Activated T-cell treated with anti-CD3 and anti-CD28 coated beads for 1 hour (primary cell): ENCODE measurements around the gene ADCY1.
"Not testable (repeated sequence)": the region's sequence is repeated elsewhere in the genome, so short reads cannot be mapped to it uniquely, and the experiment has no call there.

Experiments
- DNase-seq: peaks from one replicate; pipeline ENCODE4 v3.0.0-alpha.2; 2020; ENCODE audit warnings: low read depth

Gene ADCY1

DNA sequence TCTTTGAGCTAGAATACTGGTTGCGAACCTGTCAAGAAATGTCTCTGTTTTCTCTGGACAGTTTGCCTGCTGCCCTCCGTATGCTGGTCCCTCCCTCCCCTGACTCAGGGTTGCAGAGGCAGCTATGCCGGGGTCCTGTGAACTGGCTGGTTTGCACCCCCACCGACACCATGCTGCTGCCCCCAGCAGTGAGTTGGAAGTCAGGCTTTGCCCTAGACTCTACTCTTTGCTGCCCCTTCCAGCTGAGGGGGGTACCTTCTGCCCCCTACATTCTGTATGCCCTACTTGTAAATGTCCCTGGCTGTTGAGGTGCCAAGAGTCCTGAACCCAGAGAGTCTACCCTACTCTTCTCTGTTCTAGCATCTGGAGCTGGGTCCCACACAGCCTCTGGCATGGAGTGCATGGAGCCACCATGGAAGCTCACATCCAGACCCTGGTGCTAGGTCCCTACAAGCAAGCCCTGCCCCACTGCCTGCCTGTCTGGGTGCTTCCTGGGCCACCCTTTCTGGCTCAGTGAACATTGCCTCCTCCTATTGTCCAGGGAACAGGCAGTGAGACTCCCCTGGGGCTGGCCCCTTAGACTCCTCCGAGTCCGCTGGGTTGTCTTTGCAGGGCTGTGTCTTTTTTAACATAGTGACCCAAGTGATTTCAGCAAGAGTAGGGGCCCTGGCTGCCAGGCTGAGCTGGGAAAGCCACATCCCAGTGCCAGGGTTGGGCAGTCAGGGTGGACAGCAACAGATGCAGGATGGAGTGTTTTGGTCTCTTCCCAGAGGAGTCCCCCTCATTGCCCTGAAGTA is 138.9 kb downstream of the ADCY1 start:
- DNase-seq, result no peak

DNA sequence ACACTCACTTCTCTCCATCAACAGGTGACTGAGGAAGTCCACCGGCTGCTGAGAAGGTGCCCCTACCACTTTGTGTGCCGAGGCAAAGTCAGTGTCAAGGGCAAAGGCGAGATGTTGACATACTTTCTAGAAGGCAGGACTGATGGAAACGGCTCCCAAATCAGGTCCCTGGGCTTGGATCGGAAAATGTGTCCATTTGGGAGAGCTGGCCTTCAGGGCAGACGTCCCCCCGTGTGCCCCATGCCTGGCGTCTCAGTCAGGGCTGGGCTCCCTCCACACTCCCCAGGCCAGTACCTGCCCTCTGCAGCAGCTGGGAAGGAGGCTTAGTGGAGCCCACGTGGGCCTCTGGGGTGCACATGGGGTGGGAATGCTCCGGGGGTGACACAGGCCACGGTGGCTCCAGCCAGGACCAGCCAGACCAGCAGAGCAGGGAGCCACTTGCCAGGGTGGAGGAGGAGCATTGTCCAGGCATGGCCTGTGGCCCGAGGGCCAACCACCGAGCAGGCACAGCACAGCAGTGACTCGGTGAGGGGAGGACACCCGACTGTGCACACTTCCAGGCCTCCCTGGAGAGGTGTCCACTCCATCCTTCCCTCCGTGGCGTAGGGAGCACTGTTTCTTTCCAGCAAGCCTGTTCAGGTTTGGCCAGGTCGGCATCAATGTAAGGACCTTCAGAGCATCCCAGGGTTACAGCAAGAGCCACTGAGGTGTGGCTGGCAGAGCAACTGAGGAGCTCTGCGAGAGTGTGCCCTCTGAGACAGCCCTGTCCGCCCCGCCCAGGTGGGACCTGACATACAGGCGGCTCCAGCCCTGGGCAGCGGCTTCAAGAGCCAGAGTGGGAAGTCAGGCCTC is 139.7 kb downstream of the ADCY1 start:
- no peak for DNase-seq

DNA sequence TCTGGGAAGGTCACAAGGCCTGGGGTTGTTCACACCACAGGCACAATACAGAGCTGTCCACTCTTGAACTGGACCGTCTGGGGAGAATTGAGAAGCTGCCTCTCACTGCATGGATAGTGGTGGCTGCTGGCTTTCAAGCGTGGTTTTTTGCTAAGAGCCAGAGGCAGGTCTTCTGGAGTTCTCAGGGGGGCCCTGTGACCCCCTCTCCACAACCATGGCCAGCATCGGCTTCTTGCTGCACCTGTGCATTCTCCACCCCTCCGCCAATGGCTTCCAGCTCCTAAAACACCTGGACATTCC is 140.3 kb downstream of the ADCY1 start:
- DNase-seq, result no peak

DNA sequence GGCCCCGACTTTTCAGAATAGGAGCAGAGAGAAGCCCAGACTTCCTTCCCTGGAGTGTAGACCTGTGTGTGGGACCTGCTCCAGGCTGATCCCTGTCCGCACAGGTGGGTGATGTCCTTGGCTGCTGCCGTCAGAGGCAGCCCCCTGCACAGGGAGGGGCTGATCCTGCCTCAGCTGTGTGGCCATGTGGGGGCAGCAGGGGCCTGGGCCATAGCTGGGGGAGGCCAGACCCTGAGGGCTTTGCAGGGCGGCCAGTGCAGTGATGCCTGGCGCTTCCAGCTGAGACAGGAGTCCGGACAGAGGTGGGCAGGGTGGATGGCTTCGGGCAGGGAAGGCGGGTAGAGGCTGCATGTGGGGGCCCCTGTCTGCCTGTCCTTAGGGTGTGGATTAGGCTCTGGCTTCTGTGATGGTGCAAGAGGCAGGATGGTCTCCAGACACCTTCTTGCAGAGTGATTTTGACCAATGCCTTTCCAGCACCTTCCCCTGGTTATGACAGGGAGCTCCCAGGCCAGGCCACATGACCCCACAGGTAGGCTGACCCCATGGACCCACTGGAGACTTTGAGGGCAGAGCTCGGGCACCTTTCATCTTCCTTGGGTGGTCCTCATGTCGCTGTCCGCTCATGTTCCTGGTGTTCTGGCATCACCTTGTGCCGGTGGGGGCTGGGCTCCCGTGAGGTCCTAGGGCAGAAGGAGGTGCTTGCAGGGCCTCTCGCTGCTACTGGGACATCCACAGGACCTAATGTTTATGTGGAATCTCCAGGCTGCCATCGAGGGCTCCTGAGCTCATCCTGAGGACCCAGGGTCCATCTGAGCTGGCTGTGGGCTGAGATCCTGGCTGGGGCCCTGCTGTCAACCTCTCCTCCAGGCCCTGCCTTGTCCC is 141.5 kb downstream of the ADCY1 start:
- DNase-seq, result no peak

DNA sequence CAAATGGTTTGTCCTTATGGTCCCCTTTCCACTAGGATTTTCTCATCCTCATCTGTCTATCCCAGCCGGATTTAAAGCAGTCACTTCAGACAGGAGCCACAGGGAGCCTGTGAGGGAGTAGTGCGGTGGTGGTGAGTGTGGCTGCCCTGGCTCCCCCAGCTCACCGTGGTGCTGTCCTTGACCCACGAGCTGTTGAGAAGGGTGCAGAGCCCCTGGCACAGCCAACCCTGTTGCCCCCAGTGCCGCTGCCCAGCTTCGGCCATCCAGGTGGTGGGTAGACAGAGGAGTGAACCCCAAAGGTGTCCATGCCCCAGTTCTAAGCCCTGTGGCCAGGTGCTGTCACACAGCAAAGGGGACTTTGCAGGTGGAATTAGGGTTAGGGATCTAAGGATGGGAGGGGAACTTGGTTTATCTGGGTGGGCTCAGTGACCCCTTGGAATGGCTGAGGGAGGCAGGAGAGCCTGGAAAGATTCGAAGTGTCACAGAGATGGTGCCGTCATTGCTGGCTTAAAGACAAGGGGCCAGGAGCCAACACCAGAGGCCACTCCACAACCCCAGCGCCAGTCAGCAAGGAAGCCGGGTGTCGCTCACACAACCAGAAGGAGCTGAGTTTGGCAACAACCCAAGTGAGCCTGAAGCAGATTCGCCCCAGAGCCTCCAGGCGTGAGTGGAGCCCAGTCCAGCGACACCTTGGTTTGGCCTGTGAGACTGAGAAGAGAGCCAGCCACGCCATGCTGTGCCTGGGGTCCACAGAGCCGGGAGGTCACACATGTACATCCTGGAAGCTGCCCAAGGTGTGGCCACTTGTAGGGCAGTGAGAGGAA is 142.4 kb downstream of the ADCY1 start:
- no peak for DNase-seq

DNA sequence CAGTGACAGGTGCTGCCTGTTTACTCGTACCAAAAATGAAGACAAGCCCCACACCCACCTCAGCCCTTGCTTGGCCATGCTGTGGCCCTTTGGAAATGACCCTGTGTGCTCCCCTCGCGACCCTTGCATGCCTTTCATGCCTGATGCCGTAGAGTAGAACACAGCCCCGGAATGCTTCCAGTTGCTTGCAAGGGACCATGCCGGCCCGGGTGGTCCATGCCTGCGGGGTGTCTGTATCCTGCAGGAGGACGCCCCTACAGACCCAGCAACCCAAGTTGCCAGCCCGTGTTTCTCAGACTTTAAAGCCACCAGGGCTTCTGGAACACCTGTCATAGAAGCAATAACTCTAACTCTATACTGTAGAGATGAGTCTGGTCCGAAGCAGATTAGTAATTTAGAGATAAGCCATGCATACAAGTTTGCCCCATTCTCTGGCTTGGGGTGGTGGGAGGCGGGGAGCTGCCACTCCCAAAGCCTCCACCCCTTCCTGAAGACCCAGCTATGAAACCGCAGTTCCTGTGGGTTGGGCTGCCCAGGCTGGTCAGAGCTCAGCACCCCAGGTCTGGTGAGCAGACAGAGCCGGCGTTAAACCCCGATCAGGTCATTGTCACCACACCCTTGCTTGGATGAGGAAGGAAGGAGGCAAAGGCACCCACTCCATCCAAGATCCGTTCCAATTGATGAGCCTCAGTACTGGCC is 143.5 kb downstream of the ADCY1 start:
- DNase-seq, result no peak

DNA sequence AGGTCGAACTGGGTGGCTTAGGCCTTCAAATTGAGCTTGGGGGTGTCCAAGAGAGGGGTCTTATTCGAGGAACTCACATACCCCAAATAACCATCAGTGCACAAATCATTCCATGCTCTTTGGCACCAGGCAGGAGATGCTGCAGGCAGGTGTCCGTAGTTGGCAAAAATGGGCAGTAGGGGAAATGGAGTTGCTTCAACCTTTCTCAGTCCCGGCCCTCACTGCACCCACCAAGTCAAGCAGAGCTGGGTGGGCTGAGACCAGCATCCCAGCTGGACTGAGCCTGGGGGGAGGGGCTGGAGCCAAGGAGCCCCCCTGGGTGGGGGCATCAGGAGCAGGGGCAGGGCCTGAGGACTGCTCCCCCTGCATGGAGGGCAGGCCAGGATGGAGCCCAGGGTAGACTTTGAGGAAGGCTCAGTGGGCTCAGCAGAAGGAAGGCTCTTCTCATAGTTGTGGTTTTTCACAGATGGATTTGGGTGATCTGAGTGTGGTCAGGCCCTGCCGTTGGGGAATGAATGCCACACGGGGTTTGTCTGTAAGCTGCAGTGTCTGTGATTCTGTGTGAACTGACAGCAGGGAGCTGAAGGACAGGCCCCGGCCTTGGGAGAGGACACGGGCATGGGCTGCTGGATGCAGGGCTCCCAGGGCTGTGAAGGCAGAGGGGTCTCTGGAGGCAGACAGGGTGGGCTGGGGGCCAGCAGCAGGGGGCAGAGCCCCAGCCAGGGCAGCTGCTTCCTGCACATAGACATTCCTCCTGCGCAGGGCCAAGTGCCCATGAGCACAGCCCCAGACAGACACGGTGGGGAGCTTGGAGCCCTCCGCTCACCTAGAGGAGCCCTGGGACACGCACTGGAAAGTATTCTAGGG is 144.5 kb downstream of the ADCY1 start:
- no peak for DNase-seq

DNA sequence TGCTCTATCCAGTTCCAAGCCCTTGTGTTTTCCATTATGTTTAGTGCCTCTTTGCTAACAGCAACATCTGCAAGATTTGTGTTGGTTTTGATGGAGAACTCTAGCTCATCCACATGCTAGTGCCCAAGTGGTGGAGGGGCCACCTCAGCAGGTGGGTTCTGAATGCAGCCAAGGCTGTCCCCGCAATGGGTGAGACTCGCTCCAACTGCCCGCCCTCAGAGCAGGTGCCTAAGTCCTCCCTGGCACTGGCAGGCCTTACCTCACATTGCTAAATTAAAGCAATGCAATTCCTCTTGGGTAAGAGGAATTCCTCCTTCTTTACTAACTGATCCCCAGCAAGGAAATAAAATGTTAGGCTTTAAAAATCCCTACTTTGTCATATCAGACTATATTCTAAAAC is 146.8 kb downstream of the ADCY1 start:
- DNase-seq, result no peak

DNA sequence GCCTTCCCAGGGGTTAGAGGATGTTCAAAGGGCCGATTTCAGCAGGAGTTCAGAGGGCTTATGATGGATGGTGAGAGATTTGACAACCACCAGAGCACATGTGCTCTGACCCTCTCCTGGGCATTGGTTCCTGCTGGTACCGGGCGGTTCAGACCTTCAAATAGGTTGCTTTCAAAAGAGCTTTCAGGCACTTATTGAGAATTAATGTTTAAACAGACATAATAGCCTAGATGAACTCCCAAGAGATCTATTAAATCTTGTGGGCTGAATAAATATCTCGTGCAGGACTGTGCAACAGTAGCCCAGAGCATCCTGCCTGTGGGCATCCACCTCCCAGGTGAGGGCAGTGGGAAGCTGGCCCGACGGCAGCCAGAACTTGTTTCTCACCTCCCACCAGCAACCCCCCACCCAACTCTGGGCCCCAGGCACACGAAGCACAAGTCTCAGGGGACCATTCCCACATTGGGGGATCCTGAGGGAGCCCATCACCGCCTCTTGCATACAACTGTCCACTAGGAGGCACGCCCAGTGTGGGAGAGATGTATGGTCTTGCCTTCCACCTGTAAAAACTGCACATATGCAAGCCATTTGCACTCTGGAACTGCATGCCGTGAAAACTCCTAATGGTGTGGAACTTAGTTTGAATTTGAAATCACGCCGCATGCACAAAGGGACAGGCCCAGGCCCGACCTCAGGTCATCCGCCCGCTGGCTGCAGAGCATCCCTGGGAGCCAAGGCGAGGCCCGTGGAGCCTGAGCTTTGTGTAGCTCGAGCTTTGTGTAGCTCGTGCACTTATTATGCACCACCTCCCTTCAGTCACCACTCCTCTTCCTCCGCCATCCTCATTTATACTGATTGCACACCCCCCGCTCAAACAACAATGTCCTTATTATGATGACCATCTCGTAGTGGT is 147.8 kb downstream of the ADCY1 start:
- DNase-seq, result no peak

DNA sequence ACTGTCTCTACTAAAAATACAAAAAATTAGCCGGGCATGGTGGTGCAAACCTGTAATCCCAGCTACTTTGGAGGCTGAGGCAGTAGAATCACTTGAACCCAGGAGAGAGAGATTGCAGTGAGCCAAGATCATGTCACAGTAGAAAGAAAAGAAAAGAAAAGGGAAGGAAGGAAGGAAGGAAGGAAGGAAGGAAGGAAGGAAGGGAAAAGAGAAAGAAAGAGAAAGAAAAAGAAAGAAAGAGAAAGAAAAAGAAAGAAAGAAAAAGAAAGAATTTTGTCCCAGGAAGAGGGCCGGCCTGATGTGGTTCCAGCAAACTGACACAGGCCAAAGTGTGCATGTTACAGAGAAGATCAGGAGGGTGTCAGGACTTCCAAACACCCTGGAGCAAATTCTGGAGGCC is 151.1 kb downstream of the ADCY1 start:
- DNase-seq, result not testable (repeated sequence)

DNA sequence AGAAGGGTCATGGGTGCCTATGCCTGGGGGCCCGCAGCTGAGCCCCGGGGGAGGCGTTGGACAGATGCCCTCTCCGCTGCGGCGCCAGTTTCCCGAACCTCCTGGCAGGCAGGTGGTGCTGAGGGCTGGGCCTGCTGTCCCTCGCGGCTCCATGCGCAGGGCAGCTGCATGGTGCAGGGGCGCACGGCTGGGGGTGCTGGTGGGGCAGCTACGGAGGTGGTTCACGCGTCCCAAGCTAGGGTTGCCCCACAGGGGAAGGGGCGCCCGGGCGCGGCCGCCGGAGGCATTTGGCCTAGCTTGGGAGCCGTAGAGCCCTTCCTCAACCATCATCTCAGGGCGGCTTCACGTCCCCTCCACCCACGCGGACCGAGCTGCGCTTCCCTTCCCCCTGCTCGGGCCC is 152.7 kb downstream of the ADCY1 start:
- DNase-seq, result no peak

DNA sequence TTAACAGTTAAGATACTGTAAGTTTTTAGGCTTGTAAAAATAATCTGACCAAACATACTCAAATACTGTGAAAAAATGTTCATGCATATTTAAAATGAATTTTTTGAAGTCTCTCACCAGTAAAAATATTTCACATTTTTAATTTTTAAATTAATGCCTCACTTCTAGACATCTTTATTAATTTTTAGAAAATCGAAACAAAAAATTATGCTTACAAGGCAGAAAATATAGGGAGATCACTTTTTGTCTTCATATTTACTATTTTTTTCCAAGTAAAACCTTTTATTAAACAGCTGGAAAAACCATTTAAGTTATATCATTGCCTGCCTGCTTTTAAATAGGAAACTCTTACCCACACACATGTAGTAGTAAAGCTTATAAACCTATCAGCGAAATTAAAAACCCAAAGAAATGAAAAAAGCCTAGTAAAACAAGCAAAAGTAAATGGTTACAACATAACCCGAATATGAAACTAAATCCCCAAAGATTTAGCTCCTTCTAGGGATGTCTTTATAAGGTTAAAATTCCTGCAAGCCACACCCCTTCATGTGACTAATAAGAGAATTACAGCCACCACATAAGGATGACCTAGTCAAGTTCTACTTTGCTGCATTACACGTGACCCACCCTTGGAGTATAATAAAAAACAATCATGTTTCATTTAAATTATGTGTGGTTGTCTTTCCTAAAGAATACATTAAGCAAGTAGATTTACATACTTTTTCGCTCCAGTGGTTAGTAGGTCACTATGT is 157.7 kb downstream of the ADCY1 start:
- not testable (repeated sequence) for DNase-seq

DNA sequence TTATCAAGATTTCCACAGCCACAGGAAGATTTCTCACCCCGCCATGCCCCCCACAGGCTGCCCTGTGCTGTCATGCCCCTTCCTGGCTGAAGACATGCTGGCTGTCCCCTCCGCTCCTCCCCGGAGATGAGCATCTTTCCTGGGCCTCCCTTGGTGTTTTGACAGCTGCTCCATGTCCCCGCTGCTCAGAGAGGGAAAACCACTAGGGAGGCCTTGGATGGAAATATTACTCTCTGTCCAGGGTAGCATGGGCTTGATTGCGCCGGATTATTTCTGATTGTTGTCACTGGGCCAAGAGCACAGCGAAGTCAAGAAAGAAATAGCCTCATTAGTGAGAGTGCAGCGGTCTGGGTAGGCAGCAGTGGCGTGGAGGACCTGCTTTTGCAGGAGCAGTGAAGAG is 164.8 kb downstream of the ADCY1 start:
- not testable (repeated sequence) for DNase-seq

DNA sequence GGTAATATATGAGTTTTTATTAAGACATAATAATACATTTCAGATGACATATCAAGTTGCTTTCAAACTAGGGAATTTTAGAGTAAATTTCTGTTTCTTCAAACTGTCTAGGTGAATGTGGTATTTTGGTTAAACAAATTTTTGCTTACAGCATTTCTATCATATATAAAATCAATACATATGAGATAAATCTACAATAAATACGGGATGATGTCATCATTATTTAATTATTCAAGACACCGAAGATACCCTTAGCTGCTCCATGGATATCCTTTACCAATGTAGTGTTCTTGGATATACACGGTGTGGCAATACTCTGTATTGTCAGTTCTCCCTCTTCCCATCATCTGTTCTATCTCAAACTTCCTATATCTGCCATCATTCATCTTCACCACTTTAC is 166.4 kb downstream of the ADCY1 start:
- not testable (repeated sequence) for DNase-seq

DNA sequence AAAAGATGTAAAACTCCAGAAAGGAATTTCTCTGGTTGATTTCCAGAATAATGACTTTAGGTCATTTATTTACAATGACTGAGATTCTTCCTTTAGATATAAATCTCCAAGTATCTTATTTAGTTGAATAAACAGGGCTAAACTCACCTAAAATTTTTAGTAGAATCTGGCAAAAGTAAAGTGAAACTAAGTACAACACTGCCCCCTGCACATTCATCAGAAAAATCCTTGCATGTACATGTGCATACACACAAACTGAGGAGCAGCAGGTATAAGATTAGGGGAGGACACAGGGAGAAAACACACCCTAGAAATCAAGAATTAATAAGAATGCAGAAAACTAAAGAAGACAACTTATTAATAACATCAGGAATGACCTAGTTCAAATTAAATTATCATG is 174.8 kb downstream of the ADCY1 start:
- DNase-seq, result not testable (repeated sequence)

DNA sequence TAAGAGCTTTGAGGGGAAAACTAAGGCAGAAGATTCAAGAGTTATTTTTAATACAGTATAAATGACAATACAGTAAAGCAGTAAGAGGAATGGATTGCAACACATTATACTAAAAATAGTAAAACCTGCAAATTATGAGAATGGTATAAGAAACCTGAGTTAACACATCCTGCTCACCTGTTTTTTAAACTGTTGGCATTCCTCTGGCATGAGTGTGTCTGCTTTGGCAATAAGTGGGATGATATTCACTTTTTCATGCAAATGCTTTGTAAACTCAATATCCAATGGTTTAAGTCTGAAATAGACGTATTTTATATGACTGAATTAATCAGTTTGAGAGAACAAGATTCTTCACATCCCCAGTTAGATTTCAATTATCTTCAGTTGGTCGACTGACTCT is 177.2 kb downstream of the ADCY1 start:
- not testable (repeated sequence) for DNase-seq

DNA sequence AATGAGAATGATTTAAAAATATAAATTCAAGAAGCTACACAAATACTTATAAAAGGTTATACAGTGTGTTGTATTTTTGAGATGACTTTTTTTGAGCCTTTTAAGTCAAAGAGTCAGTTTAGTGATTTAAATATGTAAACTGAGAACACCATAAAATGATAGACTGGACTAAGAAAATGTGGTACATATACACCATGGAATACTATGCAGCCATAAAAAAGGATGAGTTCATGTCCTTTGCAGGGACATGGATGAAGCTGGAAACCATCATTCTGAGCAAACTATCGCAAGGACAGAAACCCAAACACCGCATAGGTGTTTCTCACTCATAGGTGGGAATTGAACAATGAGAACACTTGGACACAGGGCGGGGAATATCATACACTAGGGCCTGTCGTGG is 182.2 kb downstream of the ADCY1 start:
- not testable (repeated sequence) for DNase-seq

DNA sequence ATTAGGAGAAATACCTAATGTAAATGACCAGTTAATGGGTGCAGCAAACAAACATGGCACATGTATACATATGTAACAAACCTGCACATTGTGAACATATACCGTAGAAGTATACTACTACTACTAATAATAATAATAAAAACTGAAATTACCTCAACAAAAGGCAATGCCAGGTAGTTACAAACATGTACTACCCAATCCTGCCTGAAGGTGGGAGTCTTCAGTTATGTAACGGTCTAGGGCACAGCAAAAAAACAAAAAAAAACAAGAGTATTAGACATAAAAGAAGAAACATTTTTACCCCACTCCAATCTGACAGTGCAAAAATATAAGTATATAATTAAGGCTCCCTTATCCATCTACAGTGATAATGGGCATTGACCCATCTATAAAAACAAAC is 182.6 kb downstream of the ADCY1 start:
- not testable (repeated sequence) for DNase-seq
